Vagina (tissue), 2 donors: ENCODE results near the gene APOL1.

Experiments
- POLR2A ChIP-seq, 2 donors: fragments of 450-650 bp; IDR thresholded peaks; one replicate each; pipeline ENCODE4 v1.6.1; 2017; ENCODE audit warnings: antibody characterized with exemption in 2 of 2, mild to moderate bottlenecking in 2 of 2, moderate library complexity in 2 of 2
- POLR2AphosphoS5 ChIP-seq, 2 donors: sonication (generic); formaldehyde crosslinking; IDR thresholded peaks; one replicate each; pipeline ENCODE4 v1.9.0; 2017; ENCODE audit warnings: antibody characterized with exemption in 2 of 2, mild to moderate bottlenecking in 2 of 2, low read depth in 1 of 2; ENCODE audit not compliant: insufficient read depth in 1 of 2
- TF ChIP-seq, protein P1 (sequence below), 3 experiments: fragments of 450-650 bp in 2 of 3; fragments of 200-600 bp in 1 of 3; sonication (generic) in 1 of 3; IDR thresholded peaks; one replicate each; pipeline ENCODE4 v1.5.1; 2017 to 2019; ENCODE audit warnings: antibody characterized with exemption in 3 of 3, mild to moderate bottlenecking in 2 of 3, moderate library complexity in 2 of 3

DNA sequence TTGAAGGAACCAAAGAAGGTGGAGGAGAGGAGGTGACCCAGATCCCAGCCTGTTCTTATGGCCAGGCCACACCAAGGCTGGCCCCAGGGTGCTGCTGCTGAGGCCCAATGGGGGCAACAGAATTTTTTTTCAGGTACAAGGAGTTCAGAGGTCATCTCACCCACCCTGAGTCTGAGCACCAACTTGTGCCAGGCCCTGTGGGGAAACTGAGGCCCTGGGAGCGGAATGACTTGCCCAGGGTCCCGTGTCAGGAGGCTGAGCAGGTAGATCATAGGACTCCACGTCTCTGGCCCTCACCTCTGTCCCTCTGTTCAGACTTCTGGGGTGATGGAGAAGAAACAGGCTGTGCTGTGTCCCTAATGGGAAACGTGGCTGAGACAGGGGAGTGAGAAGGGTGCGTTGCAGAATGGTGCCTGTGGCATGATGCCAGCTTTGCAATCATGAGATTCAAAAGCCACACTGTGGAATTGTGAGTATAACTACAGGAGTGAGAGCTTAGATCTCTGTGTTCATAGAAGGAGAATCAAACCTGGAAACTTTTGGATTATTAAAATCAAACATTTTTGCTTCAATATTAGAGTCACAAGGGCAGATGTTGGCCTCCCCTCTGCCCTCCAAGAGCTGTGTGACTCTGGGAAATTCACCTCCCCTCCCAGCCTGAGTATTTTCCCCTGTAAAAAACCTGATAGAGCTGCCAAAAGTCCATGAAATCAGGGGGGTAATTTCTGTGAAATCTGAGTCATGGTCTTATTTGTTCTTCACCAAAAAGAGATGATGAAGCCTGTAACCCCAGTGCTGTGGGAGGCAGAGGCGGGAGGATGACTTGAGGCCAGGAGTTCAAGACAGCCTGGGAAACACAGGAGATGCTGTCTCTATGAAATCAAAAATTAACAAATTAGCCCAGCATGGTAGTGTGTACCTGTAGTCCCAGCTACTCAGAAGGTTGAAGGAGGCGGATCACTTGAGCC is 874 bp downstream of the APOL1 start:
- TF ChIP-seq, protein P1, sequence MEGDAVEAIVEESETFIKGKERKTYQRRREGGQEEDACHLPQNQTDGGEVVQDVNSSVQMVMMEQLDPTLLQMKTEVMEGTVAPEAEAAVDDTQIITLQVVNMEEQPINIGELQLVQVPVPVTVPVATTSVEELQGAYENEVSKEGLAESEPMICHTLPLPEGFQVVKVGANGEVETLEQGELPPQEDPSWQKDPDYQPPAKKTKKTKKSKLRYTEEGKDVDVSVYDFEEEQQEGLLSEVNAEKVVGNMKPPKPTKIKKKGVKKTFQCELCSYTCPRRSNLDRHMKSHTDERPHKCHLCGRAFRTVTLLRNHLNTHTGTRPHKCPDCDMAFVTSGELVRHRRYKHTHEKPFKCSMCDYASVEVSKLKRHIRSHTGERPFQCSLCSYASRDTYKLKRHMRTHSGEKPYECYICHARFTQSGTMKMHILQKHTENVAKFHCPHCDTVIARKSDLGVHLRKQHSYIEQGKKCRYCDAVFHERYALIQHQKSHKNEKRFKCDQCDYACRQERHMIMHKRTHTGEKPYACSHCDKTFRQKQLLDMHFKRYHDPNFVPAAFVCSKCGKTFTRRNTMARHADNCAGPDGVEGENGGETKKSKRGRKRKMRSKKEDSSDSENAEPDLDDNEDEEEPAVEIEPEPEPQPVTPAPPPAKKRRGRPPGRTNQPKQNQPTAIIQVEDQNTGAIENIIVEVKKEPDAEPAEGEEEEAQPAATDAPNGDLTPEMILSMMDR (IDR thresholded peaks at IDR 0.05), result no peak
- no peak for TF ChIP-seq POLR2AphosphoS5 (IDR thresholded peaks at IDR 0.05; ENCODE audit: insufficient read depth in 1 of 2, low read depth in 1 of 2)
- TF ChIP-seq POLR2A (IDR thresholded peaks at IDR 0.05), result no peak
